ENCODE results near the gene ZBTB32. TPM values are rescaled to one million over a fixed set of nuclear protein-coding genes. Genes with fewer than 3 reads are reported as not detected.

ZBTB32 gene
- total RNA-seq, 2 donors from 2014 or later: not detected

GRCh38 chr19:35720163-35720524 is 15.8 kb downstream of the ZBTB32 start:
- Mint-ChIP-seq H3K9me3 (no peaks in the 10 kb centered on the region), H3K4me3 (no peak overlapping the region), H3K4me1 (peaks cover 18% of the 10 kb centered on the region), H3K36me3 (ENCODE audit: low read depth) (peaks cover 41% of the 10 kb centered on the region), H3K27ac (no peak overlapping the region), H3K27me3 (ENCODE audit: insufficient read depth) (no peaks in the 10 kb centered on the region)
- Histone ChIP-seq H3K4me3 (ENCODE audit: low read length) (no peak overlapping the region), H3K27ac (ENCODE audit: low read depth, low read length) (no peak overlapping the region), H3K4me1 (ENCODE audit: control insufficient read depth, insufficient read depth, low read length) (peaks cover 13% of the 10 kb centered on the region), H3K27me3 (ENCODE audit: control insufficient read depth, insufficient read depth, low read length, poor library complexity, severe bottlenecking) (no peaks in the 10 kb centered on the region), H3K9ac (ENCODE audit: extremely low read depth, low read length, poor library complexity, severe bottlenecking) (no peak overlapping the region), H3K9me3 (ENCODE audit: control insufficient read depth, low read length) (no peaks in the 10 kb centered on the region), H3K36me3 (ENCODE audit: control insufficient read depth, insufficient read depth, low read length) (peaks cover 31% of the 10 kb centered on the region)
- WGBS, 2 experiments (ENCODE audit: insufficient coverage in 1 of 2, insufficient read length in 1 of 2): 92 to 94% methylated on average over 8 to 9 of the region's 9 CpGs
- TF ChIP-seq CTCF (conservative IDR thresholded peaks at IDR 0.05): no peak
- no peak for DNase-seq

- Histone ChIP-seq H3K9ac (ENCODE audit: extremely low read depth, low read length, poor library complexity, severe bottlenecking) (no peak overlapping the region), H3K9me3 (ENCODE audit: control insufficient read depth, low read length) (no peaks in the 10 kb centered on the region), H3K36me3 (ENCODE audit: control insufficient read depth, insufficient read depth, low read length) (peaks cover 36% of the 10 kb centered on the region), H3K4me1 (ENCODE audit: control insufficient read depth, insufficient read depth, low read length) (peaks cover 10% of the 10 kb centered on the region), H3K27ac (ENCODE audit: low read depth, low read length) (no peak overlapping the region), H3K4me3 (ENCODE audit: low read length) (no peak overlapping the region), H3K27me3 (ENCODE audit: control insufficient read depth, insufficient read depth, low read length, poor library complexity, severe bottlenecking) (no peaks in the 10 kb centered on the region)
- H3K36me3 Mint-ChIP-seq (ENCODE audit: low read depth): peaks cover 46% of the 10 kb centered on the region
- DNase-seq: no peak
- no peak overlapping the region for H3K27ac Mint-ChIP-seq
- no peak for TF ChIP-seq CTCF (conservative IDR thresholded peaks at IDR 0.05)
- 96 to 100% methylated on average over 6 to 17 of the region's 17 CpGs for WGBS, 2 experiments (ENCODE audit: insufficient coverage in 1 of 2, insufficient read length in 1 of 2)
- no peaks in the 10 kb centered on the region for H3K27me3 Mint-ChIP-seq (ENCODE audit: insufficient read depth)
- no peak overlapping the region for H3K4me3 Mint-ChIP-seq
- peaks cover 15% of the 10 kb centered on the region for H3K4me1 Mint-ChIP-seq
- H3K9me3 Mint-ChIP-seq: no peaks in the 10 kb centered on the region
Observed at GRCh38 chr19:35720648-35721047, 16.3 kb downstream of the ZBTB32 start.

DNA sequence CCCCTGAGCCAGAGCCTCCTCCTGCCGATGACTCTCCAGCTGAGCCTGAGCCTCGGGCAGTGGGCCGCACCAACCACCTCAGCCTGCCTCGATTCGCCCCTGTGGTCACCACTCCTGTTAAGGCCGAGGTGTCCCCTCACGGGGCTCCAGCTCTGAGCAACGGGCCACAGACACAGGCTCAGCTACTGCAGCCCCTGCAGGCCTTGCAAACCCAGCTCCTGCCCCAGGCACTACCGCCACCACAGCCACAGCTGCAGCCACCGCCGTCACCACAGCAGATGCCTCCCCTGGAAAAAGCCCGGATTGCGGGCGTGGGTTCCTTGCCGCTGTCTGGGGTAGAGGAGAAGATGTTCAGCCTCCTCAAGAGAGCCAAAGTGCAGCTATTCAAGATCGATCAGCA is 17.0 kb downstream of the ZBTB32 start:
- H3K9ac ChIP-seq (ENCODE audit: extremely low read depth, low read length, poor library complexity, severe bottlenecking): no peak overlapping the region
- peaks cover 8% of the 10 kb centered on the region for H3K4me1 Mint-ChIP-seq
- no peak overlapping the region for H3K27ac ChIP-seq (ENCODE audit: low read depth, low read length)
- DNase-seq: no peak
- H3K27ac Mint-ChIP-seq: no peak overlapping the region
- H3K4me3 ChIP-seq (ENCODE audit: low read length): no peak overlapping the region
- WGBS, 2 experiments (ENCODE audit: insufficient coverage in 1 of 2, insufficient read length in 1 of 2): 96 to 100% methylated on average over 12 to 16 of the region's 16 CpGs
- H3K4me1 ChIP-seq (ENCODE audit: control insufficient read depth, insufficient read depth, low read length): peaks cover 7% of the 10 kb centered on the region
- H3K4me3 Mint-ChIP-seq: no peak overlapping the region
- H3K36me3 Mint-ChIP-seq (ENCODE audit: low read depth): peaks cover 53% of the 10 kb centered on the region
- H3K9me3 Mint-ChIP-seq: no peaks in the 10 kb centered on the region
- no peak for TF ChIP-seq CTCF (conservative IDR thresholded peaks at IDR 0.05)
- H3K36me3 ChIP-seq (ENCODE audit: control insufficient read depth, insufficient read depth, low read length): peaks cover 43% of the 10 kb centered on the region
- H3K27me3 ChIP-seq (ENCODE audit: control insufficient read depth, insufficient read depth, low read length, poor library complexity, severe bottlenecking): no peaks in the 10 kb centered on the region
- no peaks in the 10 kb centered on the region for H3K9me3 ChIP-seq (ENCODE audit: control insufficient read depth, low read length)
- no peaks in the 10 kb centered on the region for H3K27me3 Mint-ChIP-seq (ENCODE audit: insufficient read depth)
